ENCODE measurements around the gene ADAM12.

- TF ChIP-seq POLR2A (IDR thresholded peaks at IDR 0.05; ENCODE audit: low read depth, low read length) (no peak), MXI1 (IDR thresholded peaks at IDR 0.05; ENCODE audit: low read depth, low read length) (no peak), POLR2AphosphoS2 (IDR thresholded peaks at IDR 0.05; ENCODE audit: low read depth, low read length) (no peak), CTCF (IDR thresholded peaks at IDR 0.05 in 2 of 3, conservative IDR thresholded peaks at IDR 0.05 in 1 of 3; ENCODE audit: control insufficient read depth in 2 of 3, extremely low read depth in 1 of 3, insufficient read depth in 1 of 3, low read depth in 3 of 3, low read length in 3 of 3) (no peak), BCL11A (IDR thresholded peaks at IDR 0.05; ENCODE audit: low read depth, low read length) (no peak), BCLAF1 (IDR thresholded peaks at IDR 0.05) (no peak), EP300 (IDR thresholded peaks at IDR 0.05; ENCODE audit: borderline replicate concordance in 1 of 2, control insufficient read depth in 1 of 2, low read depth in 2 of 2, low read length in 2 of 2) (no peak)
Observed at GRCh38 chr10:125990974-125991373, 397.3 kb downstream of the ADAM12 start.

Data from GM12878 (cell line).